ENCODE data around the gene DOCK2. TPM values are rescaled to one million over a fixed set of nuclear protein-coding genes. Genes with fewer than 3 reads are reported as not detected.

The DOCK2 gene
- total RNA-seq, 2 donors from 2014 or later, result 32.1 to 40.3 TPM

GRCh38 chr5:170025853-170026252 is 388.8 kb downstream of the DOCK2 start:
- H3K27me3 ChIP-seq (replicated peaks; ENCODE audit: insufficient read depth), result no peaks in the 10 kb centered on the region
- no peak overlapping the region for H3K4me3 ChIP-seq
- H3K4me1 ChIP-seq (ENCODE audit: control insufficient read depth in 1 of 2, low read depth in 2 of 2), result no peaks in the 10 kb centered on the region
- DNase-seq (ENCODE audit: low spot score) (no peak), ATAC-seq (ENCODE audit: insufficient number of reproducible peaks, low FRiP score, low read depth) (no peak)
- H3K27ac ChIP-seq, result no peak overlapping the region
- no peak for TF ChIP-seq CTCF (IDR thresholded peaks at IDR 0.05)
- H3K36me3 ChIP-seq, result no peaks in the 10 kb centered on the region
- H3K9me3 ChIP-seq, result no peaks in the 10 kb centered on the region

DNA sequence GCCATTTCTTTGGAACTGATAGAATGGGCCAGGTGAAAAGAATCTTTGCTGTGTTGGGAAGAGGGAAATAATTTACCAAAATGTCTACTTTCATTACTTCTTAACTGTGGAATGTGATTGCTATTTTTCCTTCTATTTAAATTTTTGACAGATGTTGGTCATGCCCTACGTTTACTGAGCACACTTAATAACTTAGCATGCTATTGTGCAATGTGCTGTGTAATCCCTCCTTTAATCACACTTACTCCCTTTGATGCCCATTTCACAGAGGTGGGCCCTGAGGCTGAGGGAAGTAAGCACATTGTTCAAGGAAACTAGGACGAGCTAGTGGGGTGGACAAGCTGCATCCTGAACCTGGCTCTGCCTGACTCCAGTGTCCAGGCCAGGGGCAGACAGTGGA is 391.0 kb downstream of the DOCK2 start:
- no peak overlapping the region for H3K27ac ChIP-seq
- no peak for TF ChIP-seq CTCF (IDR thresholded peaks at IDR 0.05)
- H3K36me3 ChIP-seq, result no peaks in the 10 kb centered on the region
- H3K9me3 ChIP-seq, result no peaks in the 10 kb centered on the region
- DNase-seq (ENCODE audit: low spot score) (no peak), ATAC-seq (ENCODE audit: insufficient number of reproducible peaks, low FRiP score, low read depth) (no peak)
- no peaks in the 10 kb centered on the region for H3K4me1 ChIP-seq (ENCODE audit: control insufficient read depth in 1 of 2, low read depth in 2 of 2)
- no peaks in the 10 kb centered on the region for H3K27me3 ChIP-seq (replicated peaks; ENCODE audit: insufficient read depth)
- no peak overlapping the region for H3K4me3 ChIP-seq

- DNase-seq (ENCODE audit: low spot score) (no peak), ATAC-seq (ENCODE audit: insufficient number of reproducible peaks, low FRiP score, low read depth) (no peak)
- H3K36me3 ChIP-seq, result no peaks in the 10 kb centered on the region
- no peak for TF ChIP-seq CTCF (IDR thresholded peaks at IDR 0.05)
- H3K9me3 ChIP-seq, result no peaks in the 10 kb centered on the region
- H3K4me1 ChIP-seq (ENCODE audit: control insufficient read depth in 1 of 2, low read depth in 2 of 2), result no peaks in the 10 kb centered on the region
- no peak overlapping the region for H3K27ac ChIP-seq
- no peak overlapping the region for H3K4me3 ChIP-seq
- H3K27me3 ChIP-seq (replicated peaks; ENCODE audit: insufficient read depth), result no peaks in the 10 kb centered on the region
Observed at GRCh38 chr5:170034231-170034630, 397.2 kb downstream of the DOCK2 start.

DNA sequence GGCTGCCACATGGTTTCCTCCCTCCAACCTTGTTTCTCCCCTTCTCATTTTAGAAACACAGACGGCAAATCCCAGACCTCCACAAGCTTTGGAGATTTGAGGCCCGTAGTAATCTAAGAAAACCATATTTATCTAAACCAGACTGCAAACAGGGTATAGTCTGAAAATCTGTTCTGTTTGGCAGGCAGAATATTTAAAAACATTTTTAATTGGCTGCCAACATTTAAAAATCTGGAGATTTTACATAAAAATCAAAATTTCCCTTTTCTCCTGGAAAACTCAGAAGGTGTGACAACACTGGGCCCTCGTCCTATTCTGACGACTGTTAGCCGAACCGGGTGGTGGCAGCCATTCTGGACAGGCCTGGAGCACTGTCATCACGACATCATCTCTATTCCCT is 401.2 kb downstream of the DOCK2 start:
- Histone ChIP-seq H3K4me3 (no peak overlapping the region), H3K9me3 (no peaks in the 10 kb centered on the region), H3K27ac (no peak overlapping the region), H3K36me3 (no peaks in the 10 kb centered on the region), H3K4me1 (ENCODE audit: control insufficient read depth in 1 of 2, low read depth in 2 of 2) (no peaks in the 10 kb centered on the region), H3K27me3 (replicated peaks; ENCODE audit: insufficient read depth) (no peaks in the 10 kb centered on the region)
- no peak for DNase-seq (ENCODE audit: low spot score)
- TF ChIP-seq CTCF (IDR thresholded peaks at IDR 0.05), result no peak
- no peak for ATAC-seq (ENCODE audit: insufficient number of reproducible peaks, low FRiP score, low read depth)

DNA sequence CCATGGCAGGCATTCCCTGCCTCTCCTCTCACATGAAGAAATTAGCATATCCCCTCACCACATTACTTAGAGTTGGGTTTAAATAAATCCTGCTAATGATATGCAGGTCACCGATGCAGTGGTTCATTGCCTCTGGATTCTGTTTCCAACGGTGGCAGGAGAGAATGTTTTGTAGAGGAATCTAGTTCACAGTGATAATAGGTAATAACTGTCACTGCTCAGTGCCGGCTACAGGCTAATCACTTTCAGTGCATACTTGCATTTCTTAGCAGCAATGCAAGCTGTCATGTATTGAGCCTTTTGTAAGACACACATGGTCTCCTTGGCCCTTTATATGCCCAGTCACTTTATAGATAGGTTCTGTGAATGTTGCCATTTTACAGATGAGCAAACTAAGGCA is 402.8 kb downstream of the DOCK2 start:
- H3K9me3 ChIP-seq, result no peaks in the 10 kb centered on the region
- no peak overlapping the region for H3K4me3 ChIP-seq
- ATAC-seq (ENCODE audit: insufficient number of reproducible peaks, low FRiP score, low read depth), result no peak
- H3K4me1 ChIP-seq (ENCODE audit: control insufficient read depth in 1 of 2, low read depth in 2 of 2), result no peaks in the 10 kb centered on the region
- no peak for TF ChIP-seq CTCF (IDR thresholded peaks at IDR 0.05)
- DNase-seq (ENCODE audit: low spot score), result no peak
- H3K36me3 ChIP-seq, result no peaks in the 10 kb centered on the region
- H3K27ac ChIP-seq, result no peak overlapping the region
- no peaks in the 10 kb centered on the region for H3K27me3 ChIP-seq (replicated peaks; ENCODE audit: insufficient read depth)
